SK-N-SH (cell line): Measurements from ENCODE around the gene MYO16. TPM values are rescaled to one million over a fixed set of nuclear protein-coding genes. Genes with fewer than 3 reads are reported as not detected.

Experiments
- CTCF ChIA-PET: fragments of 300-600, 350-600 bp; formaldehyde crosslinking; extraction: SDS; loops from one replicate; lab custom pipeline; 2021; lab: Yijun Ruan, JAX
- POLR2A ChIA-PET: fragments of 350-600 bp; sonication (Branson Sonifier 250); formaldehyde crosslinking; extraction: SDS; loops from one replicate; lab custom pipeline; 2020; ENCODE audit warnings: antibody characterized with exemption, inconsistent platforms; lab: Yijun Ruan, JAX
- DNase-seq: peaks from one replicate; pipeline ENCODE4 v3.0.0; 2012
- H2AFZ ChIP-seq: fragments of 200-600 bp; sonication (generic); 2 replicates; pipeline ENCODE4 v1.8.1; 2016; ENCODE audit warnings: antibody characterized with exemption, mild to moderate bottlenecking, low read depth
- H3F3A ChIP-seq: fragments of 200-600 bp; sonication (generic); replicated peaks from 2 replicates; pipeline ENCODE3; 2016; ENCODE audit warnings: antibody characterized with exemption, mild to moderate bottlenecking; ENCODE audit not compliant: insufficient read depth
- H3K27ac ChIP-seq, 2 experiments: fragments of 200-500 bp in 1 of 2; fragments of 200-600 bp in 1 of 2; sonication (Bioruptor generic) in 1 of 2; sonication (generic), shearing (Covaris generic) in 1 of 2; 2 replicates each; pipeline versions ENCODE4 v1.5.1 to v1.6.1; 2014 to 2016; ENCODE audit warnings: low read depth in 2 of 2, inconsistent platforms in 1 of 2, low read length in 1 of 2, mild to moderate bottlenecking in 1 of 2, mixed read lengths in 1 of 2
- H3K27me3 ChIP-seq: fragments of 200-600 bp; sonication (generic), shearing (Covaris generic); 2 replicates; pipeline ENCODE4 v1.6.1; 2016; ENCODE audit warnings: mixed run types; ENCODE audit not compliant: insufficient read depth
- H3K36me3 ChIP-seq, 2 experiments: fragments of 200-500 bp in 1 of 2; fragments of 200-600 bp in 1 of 2; sonication (Bioruptor generic) in 1 of 2; sonication (generic) in 1 of 2; replicated peaks in 1 of 2; 2 replicates each; pipeline versions ENCODE3 to v1.5.1; 2014 to 2016; ENCODE audit warnings: low read length in 1 of 2, mild to moderate bottlenecking in 1 of 2; ENCODE audit not compliant: insufficient read depth in 2 of 2, control insufficient read depth in 1 of 2
- H3K4me1 ChIP-seq, 2 experiments: fragments of 200-500 bp in 1 of 2; fragments of 200-600 bp in 1 of 2; sonication (Bioruptor generic) in 1 of 2; sonication (generic), shearing (Covaris generic) in 1 of 2; 2 replicates each; pipeline versions ENCODE4 v1.5.1 to v1.6.1; 2014 to 2016; ENCODE audit warnings: low read depth in 1 of 2, low read length in 1 of 2, mixed run types in 1 of 2; ENCODE audit not compliant: insufficient read depth in 2 of 2, control insufficient read depth in 1 of 2
- H3K4me2 ChIP-seq: fragments of 200-600 bp; sonication (generic), shearing (Covaris generic); 2 replicates; pipeline ENCODE4 v1.6.1; 2017; ENCODE audit warnings: mixed run types
- H3K4me3 ChIP-seq, 2 experiments: fragments of 200-500 bp in 1 of 2; fragments of 200-600 bp in 1 of 2; sonication (Bioruptor generic) in 1 of 2; sonication (generic), shearing (Covaris generic) in 1 of 2; 2 replicates each; pipeline versions ENCODE4 v1.5.1 to v1.8.1; 2014 to 2016; ENCODE audit warnings: low read depth in 2 of 2, inconsistent platforms in 1 of 2, low read length in 1 of 2, mild to moderate bottlenecking in 1 of 2, mixed read lengths in 1 of 2, moderate library complexity in 1 of 2
- H3K79me2 ChIP-seq: fragments of 200-600 bp; sonication (generic); 2 replicates; pipeline ENCODE4 v1.8.1; 2017; ENCODE audit warnings: mild to moderate bottlenecking; ENCODE audit not compliant: insufficient read depth
- H3K9ac ChIP-seq: fragments of 200-600 bp; sonication (generic); 2 replicates; pipeline ENCODE4 v1.6.1; 2017; ENCODE audit warnings: mixed run types
- H3K9me2 ChIP-seq: fragments of 200-600 bp; sonication (generic); 2 replicates; pipeline ENCODE4 v1.6.1; 2017; ENCODE audit warnings: mixed run types
- H3K9me3 ChIP-seq: fragments of 200-600 bp; sonication (generic); 2 replicates; pipeline ENCODE4 v1.6.1; 2017; ENCODE audit warnings: mixed run types, mild to moderate bottlenecking, moderate library complexity
- H4K20me1 ChIP-seq: fragments of 200-600 bp; sonication (generic); 2 replicates; pipeline ENCODE4 v1.6.1; 2017; ENCODE audit warnings: mild to moderate bottlenecking, mixed run types; ENCODE audit not compliant: insufficient read depth
- CTCF ChIP-seq: fragments of 200-600 bp; sonication (generic); IDR thresholded peaks from 2 replicates; pipeline ENCODE4 v1.6.1; 2017; ENCODE audit warnings: antibody characterized with exemption, mild to moderate bottlenecking, moderate library complexity
- EP300 ChIP-seq, 2 experiments: IDR thresholded peaks; 2 replicates each; pipeline versions ENCODE4 v1.4.0 to v1.6.1; 2012; ENCODE audit warnings: borderline replicate concordance in 1 of 2, low read depth in 1 of 2, low read length in 1 of 2
- FOSL2 ChIP-seq: IDR thresholded peaks from 2 replicates; pipeline ENCODE4 v1.4.0; 2012; ENCODE audit warnings: low read depth, mild to moderate bottlenecking, moderate library complexity, borderline replicate concordance
- GABPA ChIP-seq: IDR thresholded peaks from 2 replicates; pipeline ENCODE4 v1.4.0; 2012; ENCODE audit warnings: low read depth, mild to moderate bottlenecking
- MAX ChIP-seq: IDR thresholded peaks from 2 replicates; pipeline ENCODE4 v1.4.0; 2012; ENCODE audit warnings: low read depth
- MXI1 ChIP-seq: IDR thresholded peaks from 2 replicates; pipeline ENCODE4 v1.6.1; 2012; ENCODE audit warnings: mild to moderate bottlenecking, low read depth, low read length, improper control_type of control experiment
- NFIC ChIP-seq: IDR thresholded peaks from 2 replicates; pipeline ENCODE4 v1.4.0; 2012; ENCODE audit warnings: borderline replicate concordance
- NRF1 ChIP-seq: IDR thresholded peaks from 2 replicates; pipeline ENCODE4 v1.6.1; 2012; ENCODE audit warnings: low read depth, mild to moderate bottlenecking, low read length
- RCOR1 ChIP-seq: fragments of 150-350 bp; IDR thresholded peaks from 2 replicates; pipeline ENCODE4 v1.6.1; 2017; ENCODE audit warnings: antibody characterized with exemption, low read length
- SMC3 ChIP-seq: IDR thresholded peaks from 2 replicates; pipeline ENCODE4 v1.6.1; 2012; ENCODE audit warnings: low read depth, low read length, improper control_type of control experiment
- TCF12 ChIP-seq: IDR thresholded peaks from 2 replicates; pipeline ENCODE4 v1.4.0; 2012
- USF2 ChIP-seq: fragments of 150-350 bp; IDR thresholded peaks from 2 replicates; pipeline ENCODE4 v1.6.1; 2017; ENCODE audit warnings: antibody characterized with exemption, low read length, low read depth, borderline replicate concordance
- YY1 ChIP-seq: IDR thresholded peaks from 2 replicates; pipeline ENCODE4 v1.4.0; 2012; ENCODE audit warnings: low read depth, mild to moderate bottlenecking
- WGBS: methylation state at CpG from one replicate; pipeline ENCODE4 v1.1.6; 2017; ENCODE audit warnings: low lambda C conversion rate; 5-methylcytosine and 5-hydroxymethylcytosine counted together
- polyA plus RNA-seq, 3 experiments: library from polyadenylated mRNA; depleted of rRNA; stranded (reverse); fragments of >200 nt; gene quantifications; 2 replicates each; pipeline ENCODE4 v1.2.3, GENCODE V29; 2012
- TF ChIP-seq, protein P1 (sequence below): IDR thresholded peaks from 2 replicates; pipeline ENCODE4 v1.6.1; 2012; ENCODE audit warnings: mild to moderate bottlenecking, low read depth, low read length, moderate library complexity
- TF ChIP-seq, protein P2 (sequence below): fragments of 150-350 bp; IDR thresholded peaks from 2 replicates; pipeline ENCODE4 v1.6.1; 2016; ENCODE audit warnings: mild to moderate bottlenecking, low read depth, low read length

MYO16 gene
- polyA plus RNA-seq, 1 of the 3 experiments (the other 2 are of a cell fraction) = 0.07 TPM

- ChIA-PET POLR2A (no interaction called here), CTCF (no interaction called here)
- DNase-seq = no peak
- H3K4me2 ChIP-seq = no peak overlapping the region
- H3K9me3 ChIP-seq = no peaks in the 10 kb centered on the region
- no peak overlapping the region for H3K4me3 ChIP-seq
- no peaks in the 10 kb centered on the region for H3K36me3 ChIP-seq
- H3K79me2 ChIP-seq = no peaks in the 10 kb centered on the region
- no peaks in the 10 kb centered on the region for H3F3A ChIP-seq
- H3K4me1 ChIP-seq = no peaks in the 10 kb centered on the region
- TF ChIP-seq YY1 (no peak), NRF1 (no peak), TCF12 (no peak), CTCF (no peak), FOSL2 (no peak), MAX (no peak), RCOR1 (no peak), EP300 (IDR thresholded peaks at IDR 0.05; ENCODE audit: borderline replicate concordance in 1 of 2, low read depth in 1 of 2, low read length in 1 of 2) (no peak), MXI1 (no peak), USF2 (no peak), NFIC (no peak), SMC3 (no peak), GABPA (no peak)
- TF ChIP-seq, protein P1, sequence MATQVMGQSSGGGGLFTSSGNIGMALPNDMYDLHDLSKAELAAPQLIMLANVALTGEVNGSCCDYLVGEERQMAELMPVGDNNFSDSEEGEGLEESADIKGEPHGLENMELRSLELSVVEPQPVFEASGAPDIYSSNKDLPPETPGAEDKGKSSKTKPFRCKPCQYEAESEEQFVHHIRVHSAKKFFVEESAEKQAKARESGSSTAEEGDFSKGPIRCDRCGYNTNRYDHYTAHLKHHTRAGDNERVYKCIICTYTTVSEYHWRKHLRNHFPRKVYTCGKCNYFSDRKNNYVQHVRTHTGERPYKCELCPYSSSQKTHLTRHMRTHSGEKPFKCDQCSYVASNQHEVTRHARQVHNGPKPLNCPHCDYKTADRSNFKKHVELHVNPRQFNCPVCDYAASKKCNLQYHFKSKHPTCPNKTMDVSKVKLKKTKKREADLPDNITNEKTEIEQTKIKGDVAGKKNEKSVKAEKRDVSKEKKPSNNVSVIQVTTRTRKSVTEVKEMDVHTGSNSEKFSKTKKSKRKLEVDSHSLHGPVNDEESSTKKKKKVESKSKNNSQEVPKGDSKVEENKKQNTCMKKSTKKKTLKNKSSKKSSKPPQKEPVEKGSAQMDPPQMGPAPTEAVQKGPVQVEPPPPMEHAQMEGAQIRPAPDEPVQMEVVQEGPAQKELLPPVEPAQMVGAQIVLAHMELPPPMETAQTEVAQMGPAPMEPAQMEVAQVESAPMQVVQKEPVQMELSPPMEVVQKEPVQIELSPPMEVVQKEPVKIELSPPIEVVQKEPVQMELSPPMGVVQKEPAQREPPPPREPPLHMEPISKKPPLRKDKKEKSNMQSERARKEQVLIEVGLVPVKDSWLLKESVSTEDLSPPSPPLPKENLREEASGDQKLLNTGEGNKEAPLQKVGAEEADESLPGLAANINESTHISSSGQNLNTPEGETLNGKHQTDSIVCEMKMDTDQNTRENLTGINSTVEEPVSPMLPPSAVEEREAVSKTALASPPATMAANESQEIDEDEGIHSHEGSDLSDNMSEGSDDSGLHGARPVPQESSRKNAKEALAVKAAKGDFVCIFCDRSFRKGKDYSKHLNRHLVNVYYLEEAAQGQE = no peak
- TF ChIP-seq, protein P2, sequence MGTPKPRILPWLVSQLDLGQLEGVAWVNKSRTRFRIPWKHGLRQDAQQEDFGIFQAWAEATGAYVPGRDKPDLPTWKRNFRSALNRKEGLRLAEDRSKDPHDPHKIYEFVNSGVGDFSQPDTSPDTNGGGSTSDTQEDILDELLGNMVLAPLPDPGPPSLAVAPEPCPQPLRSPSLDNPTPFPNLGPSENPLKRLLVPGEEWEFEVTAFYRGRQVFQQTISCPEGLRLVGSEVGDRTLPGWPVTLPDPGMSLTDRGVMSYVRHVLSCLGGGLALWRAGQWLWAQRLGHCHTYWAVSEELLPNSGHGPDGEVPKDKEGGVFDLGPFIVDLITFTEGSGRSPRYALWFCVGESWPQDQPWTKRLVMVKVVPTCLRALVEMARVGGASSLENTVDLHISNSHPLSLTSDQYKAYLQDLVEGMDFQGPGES = no peak
- no peak overlapping the region for H3K9ac ChIP-seq
- H4K20me1 ChIP-seq = no peaks in the 10 kb centered on the region
- 57% methylated on average over 1 of the region's 1 CpG for WGBS
- no peaks in the 10 kb centered on the region for H3K27me3 ChIP-seq
- H3K9me2 ChIP-seq = no peaks in the 10 kb centered on the region
- H2AFZ ChIP-seq = no peak overlapping the region
- no peak overlapping the region for H3K27ac ChIP-seq
Measured at GRCh38 chr13:108760129-108760528, 130.7 kb downstream of the MYO16 start.
